Esophagus (tissue), 2 donors: ENCODE results near the gene ODAM. TPM values are rescaled to one million over a fixed set of nuclear protein-coding genes. Genes with fewer than 3 reads are reported as not detected.

Source experiments
- H3K27ac ChIP-seq, 2 donors: one replicate each; pipeline ENCODE4 v1.5.1; 2013; ENCODE audit warnings: low read depth in 2 of 2, mild to moderate bottlenecking in 2 of 2, inconsistent platforms in 1 of 2, low read length in 1 of 2, moderate library complexity in 1 of 2
- H3K27me3 ChIP-seq, 2 donors: one replicate each; pipeline ENCODE4 v1.6.1; 2013; ENCODE audit warnings: low read length in 2 of 2, control low read depth in 1 of 2, mild to moderate bottlenecking in 1 of 2; ENCODE audit not compliant: insufficient read depth in 2 of 2, control insufficient read depth in 1 of 2
- H3K36me3 ChIP-seq, 2 donors: one replicate each; pipeline ENCODE4 v1.6.1; 2013; ENCODE audit warnings: low read length in 1 of 2; ENCODE audit not compliant: control insufficient read depth in 2 of 2, insufficient read depth in 2 of 2
- H3K4me1 ChIP-seq, 2 donors: one replicate each; pipeline ENCODE4 v1.6.1; 2013; ENCODE audit warnings: low read length in 1 of 2; ENCODE audit not compliant: control insufficient read depth in 2 of 2, insufficient read depth in 2 of 2
- H3K4me3 ChIP-seq, 2 donors: one replicate each; pipeline ENCODE4 v1.5.1; 2013; ENCODE audit warnings: low read length in 2 of 2, mild to moderate bottlenecking in 2 of 2, low read depth in 1 of 2, moderate library complexity in 1 of 2
- H3K9me3 ChIP-seq, 2 donors: one replicate each; pipeline ENCODE4 v1.6.1; 2013; ENCODE audit warnings: mild to moderate bottlenecking in 2 of 2, low read depth in 1 of 2, low read length in 1 of 2, moderate library complexity in 1 of 2; ENCODE audit not compliant: control insufficient read depth in 2 of 2, insufficient read depth in 1 of 2
- WGBS, 2 donors: extraction: QIAGEN DNeasy Blood & Tissue Kit; methylation state at CpG; one replicate each; pipeline ENCODE4 v1.1.7; 2013; 5-methylcytosine and 5-hydroxymethylcytosine counted together
- polyA plus RNA-seq, 2 donors: library from polyadenylated mRNA; stranded (reverse); fragments of 200-250 nt; gene quantifications; one replicate each; pipeline ENCODE4 v1.2.3, GENCODE V29; 2013
- donor health status: healthy with polysubstance abuse.
- donor health status: Bipolar disorder and iron deficiency.

The ODAM gene, protein sequence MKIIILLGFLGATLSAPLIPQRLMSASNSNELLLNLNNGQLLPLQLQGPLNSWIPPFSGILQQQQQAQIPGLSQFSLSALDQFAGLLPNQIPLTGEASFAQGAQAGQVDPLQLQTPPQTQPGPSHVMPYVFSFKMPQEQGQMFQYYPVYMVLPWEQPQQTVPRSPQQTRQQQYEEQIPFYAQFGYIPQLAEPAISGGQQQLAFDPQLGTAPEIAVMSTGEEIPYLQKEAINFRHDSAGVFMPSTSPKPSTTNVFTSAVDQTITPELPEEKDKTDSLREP
- under 1 TPM in 1 of 2 donors, not detected in 1; 0.08 TPM for polyA plus RNA-seq

GRCh38 chr4:70195425-70195824, at the start of gene ODAM:
Gene ODAM (plus strand): TSS chr4:70195725. CDS start chr4:70196544, 819 bp downstream.
- WGBS, 2 donors: 81 to 94% methylated on average over 1 of the region's 1 CpG
- no peaks in the 10 kb centered on the region for H3K36me3 ChIP-seq
- H3K4me3 ChIP-seq: no peak within 1 kb of the TSS
- no peaks in the 10 kb centered on the region for H3K27me3 ChIP-seq
- H3K27ac ChIP-seq: no peak within 1 kb of the TSS
- H3K4me1 ChIP-seq: no peaks in the 10 kb centered on the region
- no peaks in the 10 kb centered on the region for H3K9me3 ChIP-seq

DNA sequence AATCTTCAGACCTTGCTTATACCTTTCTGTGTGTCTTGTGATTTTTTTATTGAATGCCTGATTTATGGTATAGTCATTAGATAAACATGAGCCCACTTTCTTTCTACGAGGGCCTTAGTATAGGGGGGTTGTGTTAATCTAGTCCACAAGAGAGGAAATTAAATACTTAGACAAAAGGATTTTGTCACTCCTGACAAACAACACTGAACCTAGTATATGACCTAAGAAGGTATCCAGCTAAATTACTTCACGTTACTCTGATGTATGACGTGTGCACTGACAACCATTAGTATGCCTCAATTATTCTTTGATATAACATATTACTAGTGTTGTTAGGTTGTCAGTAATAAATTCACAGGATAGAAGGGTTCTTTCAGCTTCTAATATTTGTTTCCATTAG, 44.3 kb upstream of the ODAM start:
- Histone ChIP-seq H3K36me3 (no peaks in the 10 kb centered on the region), H3K4me1 (no peaks in the 10 kb centered on the region), H3K9me3 (no peaks in the 10 kb centered on the region), H3K27me3 (no peaks in the 10 kb centered on the region), H3K4me3 (no peak overlapping the region), H3K27ac (no peak overlapping the region)
- 54 to 60% methylated on average over 3 of the region's 3 CpGs for WGBS, 2 donors

GRCh38 chr4:70152088-70152487, 43.4 kb upstream of the ODAM start:
- Histone ChIP-seq H3K27ac (no peak overlapping the region), H3K27me3 (no peaks in the 10 kb centered on the region), H3K4me3 (no peak overlapping the region), H3K9me3 (no peaks in the 10 kb centered on the region), H3K36me3 (no peaks in the 10 kb centered on the region), H3K4me1 (no peaks in the 10 kb centered on the region)
- WGBS, 2 donors: 81 to 86% methylated on average over 2 of the region's 2 CpGs

- no peaks in the 10 kb centered on the region for H3K27me3 ChIP-seq
- no peaks in the 10 kb centered on the region for H3K9me3 ChIP-seq
- H3K27ac ChIP-seq: no peak within 1 kb of the TSS
- H3K4me1 ChIP-seq: no peaks in the 10 kb centered on the region
- no peak within 1 kb of the TSS for H3K4me3 ChIP-seq
- 86 to 88% methylated on average over 3 of the region's 3 CpGs for WGBS, 2 donors
- no peaks in the 10 kb centered on the region for H3K36me3 ChIP-seq
Observed at GRCh38 chr4:70153937-70154336, 41.6 kb upstream of the ODAM start, which contains the start of gene PRR27. Gene PRR27 (plus strand): TSS chr4:70154237. CDS start chr4:70154376, 139 bp downstream.

DNA sequence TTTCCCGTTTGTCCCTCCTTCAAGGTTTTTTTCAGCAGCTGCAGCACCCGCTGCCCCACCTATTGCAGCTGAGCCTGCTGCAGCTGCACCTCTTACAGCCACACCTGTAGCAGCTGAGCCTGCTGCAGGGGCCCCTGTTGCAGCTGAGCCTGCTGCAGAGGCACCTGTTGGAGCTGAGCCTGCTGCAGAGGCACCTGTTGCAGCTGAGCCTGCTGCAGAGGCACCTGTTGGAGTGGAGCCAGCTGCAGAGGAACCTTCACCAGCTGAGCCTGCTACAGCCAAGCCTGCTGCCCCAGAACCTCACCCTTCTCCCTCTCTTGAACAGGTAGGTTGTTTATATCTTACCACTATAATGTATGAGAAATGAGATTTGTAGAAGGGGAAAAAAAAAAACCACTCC, 36.9 kb upstream of the ODAM start:
- H3K9me3 ChIP-seq: no peaks in the 10 kb centered on the region
- no peaks in the 10 kb centered on the region for H3K27me3 ChIP-seq
- no peaks in the 10 kb centered on the region for H3K4me1 ChIP-seq
- WGBS, 2 donors: 52 to 61% methylated on average over 2 of the region's 2 CpGs
- no peaks in the 10 kb centered on the region for H3K36me3 ChIP-seq
- no peak overlapping the region for H3K4me3 ChIP-seq
- H3K27ac ChIP-seq: no peak overlapping the region

- Histone ChIP-seq H3K9me3 (no peaks in the 10 kb centered on the region), H3K27me3 (peaks cover 0 to 2% of the 10 kb centered on the region in 2 donors), H3K36me3 (no peaks in the 10 kb centered on the region), H3K4me1 (no peaks in the 10 kb centered on the region), H3K27ac (no peak overlapping the region), H3K4me3 (no peak overlapping the region)
- 51 to 53% methylated on average over 5 of the region's 5 CpGs for WGBS, 2 donors
Observed at GRCh38 chr4:70177090-70177489, 18.4 kb upstream of the ODAM start.

GRCh38 chr4:70178075-70178660, 17.4 kb upstream of the ODAM start:
- peaks cover 0 to 2% of the 10 kb centered on the region in 2 donors for H3K27me3 ChIP-seq
- H3K4me1 ChIP-seq: no peaks in the 10 kb centered on the region
- WGBS, 2 donors: 85 to 89% methylated on average over 5 of the region's 5 CpGs
- no peaks in the 10 kb centered on the region for H3K36me3 ChIP-seq
- no peak overlapping the region for H3K27ac ChIP-seq
- H3K9me3 ChIP-seq: no peaks in the 10 kb centered on the region
- H3K4me3 ChIP-seq: no peak overlapping the region

DNA sequence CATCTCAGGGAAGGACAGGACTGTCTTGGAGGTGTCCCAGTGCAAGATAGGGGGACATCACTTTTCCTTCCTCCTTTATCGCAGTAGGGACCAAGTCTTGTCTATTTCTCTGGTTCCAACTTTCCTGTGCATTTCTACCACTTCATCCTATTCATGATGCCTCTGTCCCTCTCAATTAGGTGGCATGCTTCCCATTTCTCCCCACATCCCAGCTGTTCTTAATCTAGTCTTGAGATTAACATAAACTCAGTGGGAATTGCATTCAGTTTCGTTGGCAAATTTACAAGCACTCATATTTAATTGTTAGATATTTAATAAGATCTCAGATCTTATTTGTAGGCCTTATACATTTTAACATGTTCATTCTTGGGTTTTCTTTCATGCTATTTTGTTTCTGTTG, 15.7 kb upstream of the ODAM start:
- no peaks in the 10 kb centered on the region for H3K36me3 ChIP-seq
- no peaks in the 10 kb centered on the region for H3K4me1 ChIP-seq
- H3K4me3 ChIP-seq: no peak overlapping the region
- 58 to 63% methylated on average over 2 of the region's 2 CpGs for WGBS, 2 donors
- peaks cover 0 to 2% of the 10 kb centered on the region in 2 donors for H3K27me3 ChIP-seq
- no peak overlapping the region for H3K27ac ChIP-seq
- H3K9me3 ChIP-seq: no peaks in the 10 kb centered on the region

DNA sequence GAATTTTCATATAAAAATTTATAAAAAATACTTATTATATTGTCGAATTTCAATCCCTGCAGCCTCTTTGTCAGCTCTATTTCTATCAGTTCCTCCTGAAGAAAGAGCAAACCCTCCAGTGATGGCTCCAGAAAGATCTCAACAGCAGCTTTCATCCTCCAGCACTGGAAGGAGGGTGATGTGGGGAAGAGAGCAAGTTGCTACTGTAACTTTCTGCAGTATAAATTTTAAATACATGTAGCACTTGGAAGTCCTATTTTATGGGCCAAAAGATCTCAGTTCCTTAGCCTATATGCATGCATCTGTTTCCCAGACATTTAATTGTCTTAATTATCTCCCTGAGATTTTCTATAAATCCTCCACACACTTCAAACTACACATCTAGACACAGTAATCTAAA, 13.7 kb upstream of the ODAM start:
- H3K4me1 ChIP-seq: no peaks in the 10 kb centered on the region
- no peak overlapping the region for H3K4me3 ChIP-seq
- H3K27ac ChIP-seq: no peak overlapping the region
- peaks cover 0 to 2% of the 10 kb centered on the region in 2 donors for H3K27me3 ChIP-seq
- no peaks in the 10 kb centered on the region for H3K9me3 ChIP-seq
- no peaks in the 10 kb centered on the region for H3K36me3 ChIP-seq
- 56 to 58% methylated on average over 1 of the region's 1 CpG for WGBS, 2 donors
